AML-193 (cell line): ENCODE measurements around the gene NEBL.
"Not testable (repeated sequence)": the region's sequence is repeated elsewhere in the genome, so short reads cannot be mapped to it uniquely, and the experiment has no call there.

Experiments
- DNase-seq, 2 experiments: peaks; one replicate each; lab custom pipeline; 2025; lab: John Stamatoyannopoulos, UW

Gene NEBL, protein sequence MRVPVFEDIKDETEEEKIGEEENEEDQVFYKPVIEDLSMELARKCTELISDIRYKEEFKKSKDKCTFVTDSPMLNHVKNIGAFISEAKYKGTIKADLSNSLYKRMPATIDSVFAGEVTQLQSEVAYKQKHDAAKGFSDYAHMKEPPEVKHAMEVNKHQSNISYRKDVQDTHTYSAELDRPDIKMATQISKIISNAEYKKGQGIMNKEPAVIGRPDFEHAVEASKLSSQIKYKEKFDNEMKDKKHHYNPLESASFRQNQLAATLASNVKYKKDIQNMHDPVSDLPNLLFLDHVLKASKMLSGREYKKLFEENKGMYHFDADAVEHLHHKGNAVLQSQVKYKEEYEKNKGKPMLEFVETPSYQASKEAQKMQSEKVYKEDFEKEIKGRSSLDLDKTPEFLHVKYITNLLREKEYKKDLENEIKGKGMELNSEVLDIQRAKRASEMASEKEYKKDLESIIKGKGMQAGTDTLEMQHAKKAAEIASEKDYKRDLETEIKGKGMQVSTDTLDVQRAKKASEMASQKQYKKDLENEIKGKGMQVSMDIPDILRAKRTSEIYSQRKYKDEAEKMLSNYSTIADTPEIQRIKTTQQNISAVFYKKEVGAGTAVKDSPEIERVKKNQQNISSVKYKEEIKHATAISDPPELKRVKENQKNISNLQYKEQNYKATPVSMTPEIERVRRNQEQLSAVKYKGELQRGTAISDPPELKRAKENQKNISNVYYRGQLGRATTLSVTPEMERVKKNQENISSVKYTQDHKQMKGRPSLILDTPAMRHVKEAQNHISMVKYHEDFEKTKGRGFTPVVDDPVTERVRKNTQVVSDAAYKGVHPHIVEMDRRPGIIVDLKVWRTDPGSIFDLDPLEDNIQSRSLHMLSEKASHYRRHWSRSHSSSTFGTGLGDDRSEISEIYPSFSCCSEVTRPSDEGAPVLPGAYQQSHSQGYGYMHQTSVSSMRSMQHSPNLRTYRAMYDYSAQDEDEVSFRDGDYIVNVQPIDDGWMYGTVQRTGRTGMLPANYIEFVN

GRCh38 chr10:20897146-20897825 is at the start of gene NEBL:
NEBL (minus strand) TSS chr10:20897311; CDS start chr10:20897205, 106 bp downstream.
- no peak for DNase-seq

- no peak for DNase-seq
Measured at GRCh38 chr10:20945546-20946332, 48.6 kb upstream of the NEBL start.

GRCh38 chr10:20944789-20945502 is 47.8 kb upstream of the NEBL start:
- no peak for DNase-seq

DNA sequence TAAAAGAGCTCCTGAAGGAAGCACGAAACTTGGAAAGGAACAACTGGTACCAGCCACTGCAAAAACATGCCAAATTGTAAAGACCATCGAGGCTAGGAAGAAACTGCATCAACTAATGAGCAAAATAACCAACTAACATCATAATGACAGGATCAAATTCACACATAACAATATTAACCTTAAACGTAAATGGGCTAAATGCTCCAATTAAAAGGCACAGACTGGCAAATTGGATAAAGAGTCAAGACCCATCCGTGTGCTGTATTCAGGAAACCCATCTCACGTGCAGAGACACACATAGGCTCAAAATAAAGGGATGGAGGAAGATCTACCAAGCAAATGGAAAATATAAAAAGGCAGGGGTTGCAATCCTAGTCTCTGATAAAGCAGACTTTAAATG is 42.3 kb upstream of the NEBL start:
- DNase-seq = not testable (repeated sequence)

- DNase-seq = no peak
Measured at GRCh38 chr10:20936396-20936795, 39.3 kb upstream of the NEBL start.

DNA sequence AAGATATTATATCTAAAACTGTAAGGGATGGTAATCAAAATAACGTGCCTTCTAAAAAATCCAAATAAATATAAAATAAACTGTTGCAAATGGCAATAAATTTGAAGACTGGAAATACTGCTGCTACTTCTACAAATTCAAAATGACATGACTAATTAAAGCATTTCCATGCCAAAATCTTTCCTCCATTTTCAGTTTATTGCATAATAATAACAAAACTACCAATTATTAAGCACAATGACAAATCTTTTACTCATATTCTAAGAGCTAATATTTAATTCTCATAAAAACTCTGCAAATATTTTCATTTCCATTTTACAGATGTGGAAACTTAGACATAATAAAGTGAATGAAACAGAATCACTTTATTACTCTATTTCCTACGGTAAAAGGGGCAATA is 38.8 kb upstream of the NEBL start:
- DNase-seq = no peak

- no peak for DNase-seq
Measured at GRCh38 chr10:20935301-20935700, 38.2 kb upstream of the NEBL start.

DNA sequence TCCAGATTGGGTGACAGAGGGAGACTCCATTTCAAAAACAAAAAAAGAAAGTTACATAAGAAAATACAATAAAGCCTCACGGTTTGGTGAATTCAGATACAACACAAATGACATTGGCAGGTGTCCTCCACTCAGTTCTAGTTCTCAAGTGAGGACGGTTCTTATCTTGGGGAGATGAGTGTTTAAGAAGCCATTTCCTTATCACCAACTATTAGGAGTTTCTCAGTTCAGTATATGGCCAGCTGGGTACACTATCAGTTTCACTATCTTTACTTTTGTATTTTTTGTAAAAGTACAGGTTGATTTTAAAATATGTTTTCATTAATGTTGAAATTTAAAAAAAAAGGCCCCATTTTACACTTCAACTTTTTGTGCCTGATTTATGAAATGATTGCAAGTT is 36.6 kb upstream of the NEBL start:
- DNase-seq = no peak

DNA sequence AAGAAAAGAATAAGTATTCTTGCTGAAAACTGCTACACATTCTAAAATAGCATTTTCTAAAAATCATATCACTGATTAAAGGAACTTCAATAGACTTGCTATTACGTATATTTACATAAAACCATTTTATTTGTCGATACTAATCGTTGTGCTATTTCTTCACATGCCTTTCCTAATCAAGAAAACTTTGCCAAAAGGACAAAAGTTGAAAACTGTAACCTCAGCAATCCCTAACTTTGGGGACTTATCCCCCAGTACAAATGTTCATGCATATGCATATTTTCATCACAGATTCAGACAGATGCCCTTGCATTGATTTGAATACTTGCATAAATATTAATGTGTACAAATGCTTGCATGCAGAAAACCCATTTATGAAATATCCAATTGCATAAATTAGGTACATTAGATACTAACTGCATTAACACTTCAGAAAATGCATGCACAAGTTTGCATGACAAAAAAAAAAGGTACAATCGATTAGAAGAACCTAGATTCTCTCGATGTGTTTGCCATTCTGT is 35.6 kb upstream of the NEBL start:
- no peak for DNase-seq

GRCh38 chr10:20931156-20931795 is 34.2 kb upstream of the NEBL start:
- DNase-seq = no peak

DNA sequence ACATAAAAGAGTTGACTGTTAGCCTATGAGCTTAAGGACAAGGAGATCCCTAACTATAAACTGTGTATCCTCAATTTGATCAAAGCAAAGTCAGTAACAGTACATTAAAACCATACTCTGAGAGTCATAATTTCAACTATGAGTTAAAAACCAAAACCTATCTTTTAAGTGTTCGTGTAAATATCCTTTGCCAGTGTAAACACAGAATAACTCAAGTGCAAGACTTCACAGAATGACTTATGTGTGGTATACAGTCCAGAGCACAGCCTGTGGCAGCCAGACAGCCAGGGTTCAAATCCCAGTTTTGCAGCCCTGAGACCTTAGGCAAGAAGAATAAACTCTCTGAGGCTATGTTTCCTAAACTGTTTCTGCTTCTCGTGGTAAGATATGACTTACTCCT is 30.3 kb upstream of the NEBL start:
- no peak for DNase-seq

- DNase-seq = no peak
Measured at GRCh38 chr10:20922451-20922850, 25.3 kb upstream of the NEBL start.

GRCh38 chr10:20922033-20922432 is 24.9 kb upstream of the NEBL start:
- no peak for DNase-seq

- DNase-seq = no peak
Measured at GRCh38 chr10:20920061-20920460, 22.9 kb upstream of the NEBL start.

- no peak for DNase-seq
Measured at GRCh38 chr10:20919481-20919880, 22.4 kb upstream of the NEBL start.

GRCh38 chr10:20916976-20917375 is 19.9 kb upstream of the NEBL start:
- DNase-seq = no peak

- no peak for DNase-seq
Measured at GRCh38 chr10:20912969-20913368, 15.9 kb upstream of the NEBL start.

DNA sequence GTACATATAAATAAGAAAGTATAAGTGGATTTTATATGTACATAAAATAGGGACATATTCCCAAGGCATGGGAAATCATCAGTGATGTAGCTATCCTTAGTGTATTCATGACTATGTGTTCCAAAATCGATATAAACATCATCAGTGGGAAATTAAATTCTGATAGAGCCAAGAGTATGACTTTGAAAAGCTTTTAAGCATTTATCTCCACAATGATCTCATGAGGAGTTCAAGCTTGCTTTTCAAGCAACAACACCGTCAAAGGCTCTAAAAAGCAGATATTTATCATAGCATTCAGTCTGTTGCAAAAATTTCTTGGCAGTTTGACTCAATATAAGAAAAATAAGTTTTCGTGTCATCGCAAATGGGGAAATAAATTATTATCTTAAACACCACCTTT is 14.5 kb upstream of the NEBL start:
- no peak for DNase-seq

- no peak for DNase-seq
Measured at GRCh38 chr10:20909801-20910200, 12.7 kb upstream of the NEBL start.

- no peak for DNase-seq
Measured at GRCh38 chr10:20908391-20908790, 11.3 kb upstream of the NEBL start.
